Tibial nerve (tissue), 4 donors: Measurements from ENCODE around the gene GALR2. TPM values are rescaled to one million over a fixed set of nuclear protein-coding genes. Genes with fewer than 3 reads are reported as not detected.

Experiments
- DNase-seq, 2 donors: peaks; one replicate each; pipeline ENCODE4 v3.0.0-alpha.2; 2019; ENCODE audit warnings: low spot score in 2 of 2
- H3K27ac ChIP-seq, 4 donors: fragments of 200-600 bp; sonication (generic) in 3 of 4; one replicate each; pipeline ENCODE4 v1.5.1; 2017 to 2019; ENCODE audit warnings: mild to moderate bottlenecking in 1 of 4
- H3K27me3 ChIP-seq, 2 donors: fragments of 200-600 bp; sonication (generic) in 1 of 2; one replicate each; pipeline versions ENCODE4 v1.5.1 to v1.6.0; 2017 to 2019
- H3K36me3 ChIP-seq, 3 donors: fragments of 200-600 bp; sonication (generic); one replicate each; pipeline ENCODE4 v1.5.1; 2018 to 2019
- H3K4me1 ChIP-seq, 4 donors: fragments of 200-600 bp; sonication (generic) in 3 of 4; one replicate each; pipeline ENCODE4 v1.5.1; 2017 to 2019
- H3K4me3 ChIP-seq, 4 donors: fragments of 200-600 bp; sonication (generic) in 3 of 4; one replicate each; pipeline ENCODE4 v1.5.1; 2017 to 2019; ENCODE audit warnings: mild to moderate bottlenecking in 1 of 4, moderate library complexity in 1 of 4
- H3K9me3 ChIP-seq, 4 donors: fragments of 200-600 bp; sonication (generic) in 3 of 4; one replicate each; pipeline ENCODE4 v1.5.1; 2017 to 2019
- EP300 ChIP-seq, 2 donors: sonication (generic); formaldehyde crosslinking; IDR thresholded peaks; one replicate each; pipeline ENCODE4 v1.6.1; 2017; ENCODE audit warnings: antibody characterized with exemption in 2 of 2, mild to moderate bottlenecking in 1 of 2
- POLR2A ChIP-seq, 2 donors: fragments of 450-650 bp; IDR thresholded peaks; one replicate each; pipeline ENCODE4 v1.6.1; 2017; ENCODE audit warnings: antibody characterized with exemption in 2 of 2, mild to moderate bottlenecking in 2 of 2, moderate library complexity in 2 of 2
- WGBS, 2 donors: methylation state at CpG; one replicate each; pipeline ENCODE4 v1.1.5; 2018; 5-methylcytosine and 5-hydroxymethylcytosine counted together
- total RNA-seq, 4 donors: library from RNA; depleted of rRNA; stranded (reverse); fragments of >200 nt; gene quantifications; one replicate each; pipeline ENCODE4 v1.1.0, GENCODE V29; 2016
- TF ChIP-seq, protein P1 (sequence below), 5 experiments: fragments of 200-600 bp in 3 of 5; fragments of 450-650 bp in 2 of 5; sonication (generic) in 3 of 5; IDR thresholded peaks; one replicate each; pipeline ENCODE4 v1.5.1; 2016 to 2019; ENCODE audit warnings: antibody characterized with exemption in 5 of 5, mild to moderate bottlenecking in 3 of 5, moderate library complexity in 2 of 5

GALR2 gene
- total RNA-seq, 4 donors from 2014 or later, result not detected

DNA sequence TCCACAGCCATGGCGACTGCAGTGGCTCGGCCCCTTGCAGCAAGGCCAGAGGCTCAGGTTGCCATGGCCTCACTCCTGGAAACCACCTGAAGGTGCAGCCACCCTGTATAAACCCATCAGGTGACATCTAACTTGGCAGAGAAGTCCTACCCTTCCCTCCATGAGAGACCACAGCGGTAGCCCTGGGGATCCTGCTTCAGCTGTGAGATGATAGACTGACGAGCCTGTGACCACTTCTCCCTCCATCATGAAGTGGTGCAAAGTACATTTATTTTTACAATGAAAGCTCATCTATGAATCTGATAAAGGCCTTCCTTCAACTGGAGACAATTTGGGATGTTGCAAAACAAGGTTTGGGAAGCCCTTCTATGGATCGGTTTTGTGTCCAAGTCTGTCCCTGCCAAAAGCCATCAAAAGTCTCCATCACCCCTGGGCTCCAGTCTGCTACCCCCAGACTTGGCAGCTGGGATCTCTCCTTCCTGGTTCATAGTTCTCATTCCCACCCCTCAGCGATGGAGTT is 6.2 kb downstream of the GALR2 start:
- Histone ChIP-seq H3K9me3 (no peaks in the 10 kb centered on the region), H3K27me3 (peaks cover 0 to 38% of the 10 kb centered on the region in 2 donors), H3K27ac (no peak overlapping the region), H3K36me3 (peaks cover 0 to 39% (median 9%) of the 10 kb centered on the region in 3 donors), H3K4me1 (peaks cover 0 to 31% (median 19%) of the 10 kb centered on the region in 4 donors), H3K4me3 (no peak overlapping the region)
- no peak for DNase-seq
- no peak for TF ChIP-seq POLR2A (IDR thresholded peaks at IDR 0.05)
- WGBS, 2 donors, result 44 to 59% methylated on average over 4 to 6 of the region's 6 CpGs

DNA sequence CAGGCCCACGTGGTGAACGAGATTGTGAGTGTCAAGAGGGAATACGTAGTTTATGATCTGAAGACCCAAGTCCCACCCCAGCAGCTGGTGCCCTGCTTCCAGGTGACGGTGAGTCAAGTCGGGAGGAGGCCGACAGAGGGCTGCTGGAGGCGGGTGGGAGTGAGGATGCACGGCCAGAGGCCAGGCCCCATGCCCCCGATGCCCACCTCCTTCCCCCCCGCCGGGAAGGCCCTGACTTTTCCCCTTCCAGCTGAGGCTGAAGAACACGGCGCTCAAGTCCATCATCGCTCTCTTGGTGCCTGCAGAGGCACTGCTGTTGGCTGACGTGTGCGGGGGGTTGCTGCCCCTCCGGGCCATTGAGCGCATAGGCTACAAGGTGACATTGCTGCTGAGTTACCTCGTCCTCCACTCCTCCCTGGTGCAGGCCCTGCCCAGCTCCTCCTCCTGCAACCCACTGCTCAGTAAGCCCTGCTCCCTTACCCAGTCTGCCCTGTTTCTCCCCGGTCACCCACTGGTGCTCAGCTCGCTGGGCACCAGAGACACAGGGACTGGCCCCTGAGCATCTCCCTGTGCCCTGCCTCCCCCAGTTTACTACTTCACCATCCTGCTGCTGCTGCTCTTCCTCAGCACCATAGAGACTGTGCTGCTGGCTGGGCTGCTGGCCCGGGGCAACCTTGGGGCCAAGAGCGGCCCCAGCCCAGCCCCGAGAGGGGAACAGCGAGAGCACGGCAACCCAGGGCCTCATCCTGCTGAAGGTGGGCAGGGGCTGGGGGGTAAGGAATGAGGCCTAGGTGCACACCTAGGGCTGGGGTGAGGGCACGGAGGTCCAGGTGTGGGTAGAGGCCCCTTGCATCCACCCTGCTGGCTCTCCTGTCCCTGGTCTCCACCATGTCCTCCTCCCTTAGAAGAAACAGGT is 7.0 kb downstream of the GALR2 start:
- Histone ChIP-seq H3K36me3 (peaks cover 0 to 46% (median 13%) of the 10 kb centered on the region in 3 donors), H3K4me3 (no peak overlapping the region), H3K4me1 (peaks cover 0 to 23% (median 12%) of the 10 kb centered on the region in 4 donors), H3K27me3 (peaks cover 0 to 31% of the 10 kb centered on the region in 2 donors), H3K9me3 (no peaks in the 10 kb centered on the region), H3K27ac (no peak overlapping the region)
- TF ChIP-seq POLR2A (IDR thresholded peaks at IDR 0.05) (no peak), EP300 (IDR thresholded peaks at IDR 0.05) (no peak)
- TF ChIP-seq, protein P1, sequence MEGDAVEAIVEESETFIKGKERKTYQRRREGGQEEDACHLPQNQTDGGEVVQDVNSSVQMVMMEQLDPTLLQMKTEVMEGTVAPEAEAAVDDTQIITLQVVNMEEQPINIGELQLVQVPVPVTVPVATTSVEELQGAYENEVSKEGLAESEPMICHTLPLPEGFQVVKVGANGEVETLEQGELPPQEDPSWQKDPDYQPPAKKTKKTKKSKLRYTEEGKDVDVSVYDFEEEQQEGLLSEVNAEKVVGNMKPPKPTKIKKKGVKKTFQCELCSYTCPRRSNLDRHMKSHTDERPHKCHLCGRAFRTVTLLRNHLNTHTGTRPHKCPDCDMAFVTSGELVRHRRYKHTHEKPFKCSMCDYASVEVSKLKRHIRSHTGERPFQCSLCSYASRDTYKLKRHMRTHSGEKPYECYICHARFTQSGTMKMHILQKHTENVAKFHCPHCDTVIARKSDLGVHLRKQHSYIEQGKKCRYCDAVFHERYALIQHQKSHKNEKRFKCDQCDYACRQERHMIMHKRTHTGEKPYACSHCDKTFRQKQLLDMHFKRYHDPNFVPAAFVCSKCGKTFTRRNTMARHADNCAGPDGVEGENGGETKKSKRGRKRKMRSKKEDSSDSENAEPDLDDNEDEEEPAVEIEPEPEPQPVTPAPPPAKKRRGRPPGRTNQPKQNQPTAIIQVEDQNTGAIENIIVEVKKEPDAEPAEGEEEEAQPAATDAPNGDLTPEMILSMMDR (IDR thresholded peaks at IDR 0.05), result no peak
- 64 to 74% methylated on average over 25 to 27 of the region's 27 CpGs for WGBS, 2 donors
- DNase-seq, result no peak

DNA sequence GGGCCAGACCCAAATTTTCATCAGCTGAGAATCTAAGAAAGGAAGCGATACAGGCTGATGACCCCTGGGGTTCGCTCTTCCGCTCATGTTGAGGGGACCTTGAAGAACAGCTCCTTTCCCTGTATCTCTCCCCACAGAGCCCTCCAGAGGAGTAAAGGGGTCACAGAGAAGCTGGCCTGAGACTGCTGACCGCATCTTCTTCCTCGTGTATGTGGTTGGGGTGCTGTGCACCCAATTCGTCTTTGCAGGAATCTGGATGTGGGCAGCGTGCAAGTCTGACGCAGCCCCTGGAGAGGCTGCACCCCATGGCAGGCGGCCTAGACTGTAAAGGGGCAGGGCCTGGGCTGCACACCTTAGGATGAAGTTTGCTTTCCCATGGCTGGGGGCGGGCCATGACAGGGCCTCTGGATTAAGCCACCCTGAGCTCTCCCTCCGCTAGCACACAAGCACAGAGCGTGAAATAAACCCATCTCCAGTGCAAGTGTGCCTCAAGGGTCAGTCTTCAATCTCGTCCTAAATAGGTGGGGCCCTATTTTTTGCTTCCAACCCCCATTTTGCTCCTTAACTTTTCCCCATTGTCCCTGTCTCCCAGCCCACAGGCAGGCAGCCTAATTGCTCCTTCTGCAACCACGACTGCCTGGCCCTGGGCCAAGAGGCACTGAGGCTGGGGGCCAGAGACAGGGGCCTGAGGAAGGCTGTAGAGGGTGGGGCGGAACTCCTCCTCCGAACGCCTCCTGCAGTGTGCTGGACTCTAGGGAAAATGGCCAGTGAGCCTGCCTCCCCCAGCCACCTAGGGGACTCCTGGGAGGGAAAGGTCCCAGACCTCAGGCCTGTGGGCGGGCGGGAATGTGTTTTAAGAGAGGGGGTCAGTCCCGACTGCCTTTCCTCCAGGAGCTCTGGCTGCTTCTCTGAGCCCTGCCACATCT is 8.0 kb downstream of the GALR2 start:
- H3K9me3 ChIP-seq, result no peaks in the 10 kb centered on the region
- TF ChIP-seq POLR2A (IDR thresholded peaks at IDR 0.05) (no peak), EP300 (IDR thresholded peaks at IDR 0.05) (no peak)
- TF ChIP-seq, protein P1 (IDR thresholded peaks at IDR 0.05), result no peak
- H3K27me3 ChIP-seq, result peaks cover 0 to 21% of the 10 kb centered on the region in 2 donors
- H3K27ac ChIP-seq, result no peak overlapping the region
- DNase-seq, result no peak
- 76 to 81% methylated on average over 17 to 18 of the region's 20 CpGs for WGBS, 2 donors
- H3K4me1 ChIP-seq, result peaks cover 0 to 14% (median 3%) of the 10 kb centered on the region in 4 donors
- peaks cover 0 to 57% (median 14%) of the 10 kb centered on the region in 3 donors for H3K36me3 ChIP-seq
- no peak overlapping the region for H3K4me3 ChIP-seq

DNA sequence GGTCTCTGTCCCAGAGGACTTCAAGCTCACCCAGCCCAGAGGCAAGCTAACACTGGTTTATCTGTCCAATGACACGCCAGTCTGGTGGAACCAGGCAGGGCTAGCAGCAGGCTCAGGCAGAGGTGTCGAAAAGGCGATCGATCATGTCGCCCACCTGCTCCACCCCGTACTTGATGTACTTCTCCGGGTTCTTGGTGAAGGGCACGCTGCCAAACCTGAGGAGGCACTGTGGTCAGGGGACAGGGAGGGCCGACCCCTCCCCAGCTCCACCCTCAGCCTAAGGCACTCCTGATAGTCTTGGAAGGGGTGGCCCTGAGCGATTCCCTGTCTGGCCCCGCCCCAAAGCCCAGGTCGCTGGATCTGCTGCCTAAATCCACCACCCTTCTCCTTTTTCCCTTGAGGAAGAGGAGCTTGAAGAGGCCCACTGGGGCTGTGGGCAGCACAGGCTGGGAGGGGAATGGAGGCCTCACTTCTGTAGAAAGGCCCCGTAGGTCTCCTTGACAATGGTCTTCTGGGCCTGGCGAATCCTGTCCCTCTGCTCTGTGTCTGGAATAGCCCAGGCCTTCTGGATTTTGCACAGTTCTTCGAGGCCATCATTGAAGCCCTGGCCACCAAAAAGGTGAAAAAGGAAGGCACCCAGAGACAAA is 9.1 kb downstream of the GALR2 start:
- Histone ChIP-seq H3K9me3 (no peaks in the 10 kb centered on the region), H3K4me3 (no peak overlapping the region), H3K4me1 (peaks cover 0 to 14% (median 3%) of the 10 kb centered on the region in 4 donors), H3K27me3 (peaks cover 0 to 10% of the 10 kb centered on the region in 2 donors), H3K36me3 (peaks cover 0 to 67% (median 24%) of the 10 kb centered on the region in 3 donors), H3K27ac (no peak overlapping the region)
- TF ChIP-seq EP300 (IDR thresholded peaks at IDR 0.05) (no peak), POLR2A (IDR thresholded peaks at IDR 0.05) (no peak)
- TF ChIP-seq, protein P1 (IDR thresholded peaks at IDR 0.05), result no peak
- DNase-seq, result no peak
- 82 to 83% methylated on average over 14 to 15 of the region's 15 CpGs for WGBS, 2 donors
